GM12873 (cell line): ENCODE measurements around the gene ZGRF1.

Source experiments
- CTCF ChIP-seq: IDR thresholded peaks from 2 replicates; pipeline ENCODE4 v1.5.1; 2012; ENCODE audit warnings: low read depth, mild to moderate bottlenecking, moderate library complexity, low read length, control low read depth; ENCODE audit not compliant: insufficient read depth; ENCODE audit errors: missing control alignments

ZGRF1 gene

GRCh38 chr4:112515198-112516065 is 121.3 kb downstream of the ZGRF1 start:
- no peak for TF ChIP-seq CTCF

GRCh38 chr4:112514647-112515197 is 122.0 kb downstream of the ZGRF1 start:
- TF ChIP-seq CTCF = peak; percentile 27

GRCh38 chr4:112513971-112514646 is 122.6 kb downstream of the ZGRF1 start:
- TF ChIP-seq CTCF = no peak

- no peak for TF ChIP-seq CTCF
These were observed 124.9 kb downstream of the ZGRF1 start for GRCh38 chr4:112511803-112512118.

- no peak for TF ChIP-seq CTCF
These were observed 125.5 kb downstream of the ZGRF1 start for GRCh38 chr4:112511093-112511802.

- no peak for TF ChIP-seq CTCF
These were observed 126.2 kb downstream of the ZGRF1 start for GRCh38 chr4:112510291-112511092.
